ENCODE results near the gene HPGD.

The HPGD gene

GRCh38 chr4:174522183-174523024 is at the start of gene HPGD:
Gene HPGD (minus strand): TSS chr4:174522488. CDS start chr4:174522451, 37 bp downstream.
- DNase-seq (ENCODE audit: low spot score) = peak; percentile 3

GRCh38 chr4:174564529-174564928 is 42.2 kb upstream of the HPGD start:
- no peak for DNase-seq (ENCODE audit: low spot score)

- no peak for DNase-seq (ENCODE audit: low spot score)
Measured at GRCh38 chr4:174563399-174563798, 41.1 kb upstream of the HPGD start.

GRCh38 chr4:174561560-174561959 is 39.3 kb upstream of the HPGD start:
- no peak for DNase-seq (ENCODE audit: low spot score)

GRCh38 chr4:174559894-174560293 is 37.6 kb upstream of the HPGD start:
- DNase-seq (ENCODE audit: low spot score) = no peak

- no peak for DNase-seq (ENCODE audit: low spot score)
Measured at GRCh38 chr4:174555789-174556630, 33.7 kb upstream of the HPGD start.

GRCh38 chr4:174554231-174554728 is 32.0 kb upstream of the HPGD start:
- no peak for DNase-seq (ENCODE audit: low spot score)

GRCh38 chr4:174553828-174554227 is 31.5 kb upstream of the HPGD start:
- DNase-seq (ENCODE audit: low spot score) = no peak

GRCh38 chr4:174553031-174553430 is 30.7 kb upstream of the HPGD start:
- no peak for DNase-seq (ENCODE audit: low spot score)

GRCh38 chr4:174550541-174550940 is 28.3 kb upstream of the HPGD start:
- DNase-seq (ENCODE audit: low spot score) = no peak

- DNase-seq (ENCODE audit: low spot score) = no peak
Measured at GRCh38 chr4:174549721-174550120, 27.4 kb upstream of the HPGD start.

- DNase-seq (ENCODE audit: low spot score) = no peak
Measured at GRCh38 chr4:174545268-174545667, 23.0 kb upstream of the HPGD start.

GRCh38 chr4:174544496-174544895 is 22.2 kb upstream of the HPGD start:
- no peak for DNase-seq (ENCODE audit: low spot score)

GRCh38 chr4:174540175-174540574 is 17.9 kb upstream of the HPGD start:
- DNase-seq (ENCODE audit: low spot score) = no peak

- no peak for DNase-seq (ENCODE audit: low spot score)
Measured at GRCh38 chr4:174539571-174539970, 17.3 kb upstream of the HPGD start.

GRCh38 chr4:174538876-174539250 is 16.6 kb upstream of the HPGD start:
- no peak for DNase-seq (ENCODE audit: low spot score)

- DNase-seq (ENCODE audit: low spot score) = no peak
Measured at GRCh38 chr4:174538123-174538875, 16.0 kb upstream of the HPGD start.

GRCh38 chr4:174537634-174538033 is 15.3 kb upstream of the HPGD start:
- no peak for DNase-seq (ENCODE audit: low spot score)

GRCh38 chr4:174534461-174534860 is 12.2 kb upstream of the HPGD start:
- DNase-seq (ENCODE audit: low spot score) = no peak

GRCh38 chr4:174532445-174532844 is 10.2 kb upstream of the HPGD start:
- no peak for DNase-seq (ENCODE audit: low spot score)

- no peak for DNase-seq (ENCODE audit: low spot score)
Measured at GRCh38 chr4:174531486-174531885, 9.2 kb upstream of the HPGD start.

- DNase-seq (ENCODE audit: low spot score) = no peak
Measured at GRCh38 chr4:174528226-174528625, 5.9 kb upstream of the HPGD start.
